Kidney (tissue), 14 donors: ENCODE results near the gene NKG7. TPM values are rescaled to one million over a fixed set of nuclear protein-coding genes. Genes with fewer than 3 reads are reported as not detected.
A peak's percentile ranks its signal among the peaks of the same experiment; 100 is the strongest.

Source experiments
- DNase-seq, 5 donors: peaks; one replicate each; pipeline ENCODE4 v3.0.0-alpha.2; 2013 to 2020
- FAIRE-seq: peaks from 2 replicates; lab custom pipeline; 2012; peaks lifted over from hg19 to GRCh38; lab: Jason Lieb, UNC
- H3K27ac ChIP-seq, 2 donors: one replicate each; pipeline ENCODE4 v1.7.0; 2013; ENCODE audit warnings: low read depth in 2 of 2, low read length in 2 of 2, inconsistent platforms in 1 of 2
- H3K27me3 ChIP-seq: one replicate; pipeline ENCODE4 v1.7.1; 2013; ENCODE audit warnings: low read length, inconsistent platforms; ENCODE audit not compliant: control insufficient read depth, insufficient read depth
- H3K36me3 ChIP-seq, 3 donors: one replicate each; pipeline versions ENCODE4 v1.7.0 to v1.7.1; 2013; ENCODE audit warnings: low read length in 3 of 3, control low read depth in 1 of 3, inconsistent platforms in 1 of 3; ENCODE audit not compliant: insufficient read depth in 3 of 3, control insufficient read depth in 2 of 3
- H3K4me1 ChIP-seq, 3 donors: one replicate each; pipeline versions ENCODE4 v1.7.0 to v1.7.1; 2013; ENCODE audit warnings: low read length in 3 of 3, inconsistent platforms in 1 of 3, low read depth in 1 of 3; ENCODE audit not compliant: control insufficient read depth in 2 of 3, insufficient read depth in 2 of 3
- H3K4me3 ChIP-seq, 3 donors: one replicate each; pipeline versions ENCODE4 v1.7.0 to v1.8.1; 2013; ENCODE audit warnings: low read length in 3 of 3, control low read depth in 1 of 3, inconsistent platforms in 1 of 3
- H3K9ac ChIP-seq, 3 donors: one replicate each; pipeline versions ENCODE4 v1.7.0 to v1.7.1; 2013; ENCODE audit warnings: low read length in 3 of 3, control low read depth in 1 of 3, inconsistent platforms in 1 of 3
- H3K9me3 ChIP-seq, 3 donors: one replicate each; pipeline versions ENCODE4 v1.7.0 to v1.7.1; 2013; ENCODE audit warnings: low read length in 3 of 3, control low read depth in 1 of 3, inconsistent platforms in 1 of 3; ENCODE audit not compliant: control insufficient read depth in 2 of 3, insufficient read depth in 1 of 3
- CTCF ChIP-seq: IDR thresholded peaks from 3 replicates; pipeline ENCODE4 v1.5.1; 2012; ENCODE audit warnings: mild to moderate bottlenecking, moderate library complexity, borderline replicate concordance; ENCODE audit not compliant: insufficient read depth; ENCODE audit errors: extremely low read depth
- intact Hi-C: fragments of 100-400 bp; cut with DNase I; formaldehyde crosslinking; loops from one replicate; pipeline ENCODE4 v1.11.1; 2022
- polyA plus RNA-seq: library from polyadenylated mRNA; stranded (reverse); fragments of 350-450 nt; fragmentation: Illumina TruSeq; extraction: RNeasy Lipid Tissue Mini Kit (QIAGEN cat#74804); gene quantifications from one replicate; pipeline ENCODE4 v1.2.3, GENCODE V29; 2014; ENCODE audit warnings: low read depth, low replicate concordance; ENCODE audit not compliant: insufficient read depth
- total RNA-seq: library from RNA; stranded (reverse); fragmentation: NEBNext Ultra II Directional; extraction: Animal tissue kit (Norgen Biotek cat#: 25700); gene quantifications from one replicate; pipeline ENCODE4 v1.2.1, GENCODE V29; 2021
- donor health status: control.
- donor health status: control.
- donor health status: control.
- donor health status: control.
- donor health status: control.
- donor health status: DM: yes; HTN: yes; CAD: no.
- donor health status: Normal renal cell carcinoma (clear cell type).

NKG7 gene
- total and polyA plus RNA-seq, 2 donors from 2014 or later, result 3.5 to 7.9 TPM

- peaks cover 0 to 2% (median 0%) of the 10 kb centered on the region in 3 donors for H3K4me1 ChIP-seq
- peak in 1 of 5 donors; percentile 39 for DNase-seq
- intact Hi-C loops, result no loop called here
- no peak for TF ChIP-seq CTCF
- no peak for FAIRE-seq
- H3K27me3 ChIP-seq, result no peaks in the 10 kb centered on the region
- no peaks in the 10 kb centered on the region for H3K9me3 ChIP-seq
- no peaks in the 10 kb centered on the region for H3K36me3 ChIP-seq
- H3K9ac ChIP-seq, result no peak overlapping the region
- H3K4me3 ChIP-seq, result no peak overlapping the region
- H3K27ac ChIP-seq, result no peak overlapping the region
These were observed 38.5 kb downstream of the NKG7 start for GRCh38 chr19:51333836-51334460.

- FAIRE-seq, result no peak
- Histone ChIP-seq H3K4me3 (no peak overlapping the region), H3K36me3 (no peaks in the 10 kb centered on the region), H3K9ac (no peak overlapping the region), H3K9me3 (no peaks in the 10 kb centered on the region), H3K27me3 (peaks cover 2% of the 10 kb centered on the region), H3K27ac (no peak overlapping the region), H3K4me1 (no peaks in the 10 kb centered on the region)
- no peak for DNase-seq
- intact Hi-C loops, result no loop called here
- no peak for TF ChIP-seq CTCF
These were observed 40.7 kb downstream of the NKG7 start for GRCh38 chr19:51331716-51332115.

- Histone ChIP-seq H3K4me1 (no peaks in the 10 kb centered on the region), H3K27me3 (peaks cover 2% of the 10 kb centered on the region), H3K9me3 (no peaks in the 10 kb centered on the region), H3K4me3 (no peak overlapping the region), H3K27ac (no peak overlapping the region), H3K9ac (no peak overlapping the region), H3K36me3 (no peaks in the 10 kb centered on the region)
- FAIRE-seq (no peak), DNase-seq (no peak)
- intact Hi-C loops, result no loop called here
- TF ChIP-seq CTCF, result no peak
These were observed 41.3 kb downstream of the NKG7 start for GRCh38 chr19:51331193-51331592.

- Histone ChIP-seq H3K36me3 (no peaks in the 10 kb centered on the region), H3K27ac (no peak overlapping the region), H3K9ac (no peak overlapping the region), H3K9me3 (no peaks in the 10 kb centered on the region), H3K4me3 (no peak overlapping the region), H3K27me3 (peaks cover 2% of the 10 kb centered on the region), H3K4me1 (no peaks in the 10 kb centered on the region)
- intact Hi-C loops, result no loop called here
- DNase-seq, result no peak
- TF ChIP-seq CTCF, result no peak
- no peak for FAIRE-seq
These were observed 42.1 kb downstream of the NKG7 start for GRCh38 chr19:51330366-51330765.
